ENCODE data around the gene MYO5B.

GRCh38 chr18:50009773-50010335 lies 185.1 kb downstream of the MYO5B start:
- TF ChIP-seq CTCF (IDR thresholded peaks at IDR 0.05) (no peak), POLR2A (IDR thresholded peaks at IDR 0.05) (no peak)
